RWPE1 (cell line): ENCODE data around the gene RNF19B.
A peak's percentile ranks its signal among the peaks of the same experiment; 100 is the strongest.

ENCODE experiments used
- CTCF ChIA-PET: fragments of 350-600 bp; sonication (Branson Sonifier 250); formaldehyde crosslinking; extraction: SDS; loops from one replicate; lab custom pipeline; 2021; lab: Yijun Ruan, JAX
- POLR2A ChIA-PET: fragments of 400-600 bp; formaldehyde crosslinking; extraction: SDS; loops from one replicate; lab custom pipeline; 2020; ENCODE audit warnings: antibody characterized with exemption; ENCODE audit not compliant: low non-redundant PET; lab: Yijun Ruan, JAX
- DNase-seq: peaks from one replicate; pipeline ENCODE4 v3.0.0; 2012; ENCODE audit warnings: low spot score
- H3K27ac ChIP-seq: fragments of 450-650 bp; 2 replicates; pipeline ENCODE4 v1.5.1; 2017
- TF ChIP-seq, protein P1 (sequence below): fragments of 450-650 bp; conservative IDR thresholded peaks from 2 replicates; pipeline ENCODE4 v1.5.1; 2017; ENCODE audit warnings: low read depth, mild to moderate bottlenecking

Gene RNF19B

DNA sequence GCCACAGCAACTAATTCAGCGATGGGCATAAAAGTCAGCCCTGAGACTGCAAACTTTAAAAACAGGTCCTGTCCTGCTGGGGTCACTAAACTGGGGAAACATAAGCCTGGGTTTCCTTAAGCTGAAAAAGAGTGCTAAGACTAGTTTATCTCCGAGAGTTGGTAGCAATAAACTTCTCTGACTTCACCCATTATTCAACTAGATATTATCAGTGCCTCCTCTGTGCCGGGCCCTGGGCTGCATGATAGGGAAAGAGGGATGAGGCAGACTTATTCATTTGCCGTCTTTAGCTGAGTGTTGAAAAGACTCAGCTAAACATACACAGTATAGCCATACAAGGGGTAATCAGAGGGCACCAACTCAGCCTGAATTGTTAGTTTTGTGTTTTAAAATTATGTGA is 39.0 kb upstream of the RNF19B start:
- ChIA-PET CTCF (no interaction called here), POLR2A (no interaction called here)
- TF ChIP-seq, protein P1, sequence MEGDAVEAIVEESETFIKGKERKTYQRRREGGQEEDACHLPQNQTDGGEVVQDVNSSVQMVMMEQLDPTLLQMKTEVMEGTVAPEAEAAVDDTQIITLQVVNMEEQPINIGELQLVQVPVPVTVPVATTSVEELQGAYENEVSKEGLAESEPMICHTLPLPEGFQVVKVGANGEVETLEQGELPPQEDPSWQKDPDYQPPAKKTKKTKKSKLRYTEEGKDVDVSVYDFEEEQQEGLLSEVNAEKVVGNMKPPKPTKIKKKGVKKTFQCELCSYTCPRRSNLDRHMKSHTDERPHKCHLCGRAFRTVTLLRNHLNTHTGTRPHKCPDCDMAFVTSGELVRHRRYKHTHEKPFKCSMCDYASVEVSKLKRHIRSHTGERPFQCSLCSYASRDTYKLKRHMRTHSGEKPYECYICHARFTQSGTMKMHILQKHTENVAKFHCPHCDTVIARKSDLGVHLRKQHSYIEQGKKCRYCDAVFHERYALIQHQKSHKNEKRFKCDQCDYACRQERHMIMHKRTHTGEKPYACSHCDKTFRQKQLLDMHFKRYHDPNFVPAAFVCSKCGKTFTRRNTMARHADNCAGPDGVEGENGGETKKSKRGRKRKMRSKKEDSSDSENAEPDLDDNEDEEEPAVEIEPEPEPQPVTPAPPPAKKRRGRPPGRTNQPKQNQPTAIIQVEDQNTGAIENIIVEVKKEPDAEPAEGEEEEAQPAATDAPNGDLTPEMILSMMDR = no peak
- DNase-seq = no peak
- H3K27ac ChIP-seq = no peak overlapping the region

DNA sequence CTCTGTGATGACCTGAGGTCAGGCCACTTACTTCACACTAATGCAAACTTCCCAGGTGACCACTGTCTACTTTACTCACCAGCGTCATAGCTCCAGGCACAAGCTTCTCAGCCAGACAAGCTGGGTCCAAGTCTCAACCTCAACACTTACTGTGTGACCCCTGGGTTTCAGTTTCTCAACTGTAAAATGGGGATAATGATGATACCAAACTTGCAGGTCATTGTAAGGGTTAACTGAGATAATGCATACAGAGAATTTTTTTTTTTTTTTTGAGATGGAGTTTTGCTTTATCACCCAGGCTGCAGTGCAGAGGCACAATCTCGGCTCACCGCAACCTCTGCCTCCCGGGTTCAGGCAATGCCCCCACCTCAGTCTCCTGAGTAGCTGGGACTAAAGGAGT is 37.4 kb upstream of the RNF19B start:
- POLR2A ChIA-PET = no interaction called here
- H3K27ac ChIP-seq = peak overlapping the region; percentile 32
- CTCF ChIA-PET = interaction anchor here (0.6 to 1.7 kb wide), 2 partner anchors 10 to 382 kb away, joined by 3 to 7 read pairs; no protein-coding TSS in a partner anchor
- TF ChIP-seq, protein P1 = no peak
- no peak for DNase-seq

DNA sequence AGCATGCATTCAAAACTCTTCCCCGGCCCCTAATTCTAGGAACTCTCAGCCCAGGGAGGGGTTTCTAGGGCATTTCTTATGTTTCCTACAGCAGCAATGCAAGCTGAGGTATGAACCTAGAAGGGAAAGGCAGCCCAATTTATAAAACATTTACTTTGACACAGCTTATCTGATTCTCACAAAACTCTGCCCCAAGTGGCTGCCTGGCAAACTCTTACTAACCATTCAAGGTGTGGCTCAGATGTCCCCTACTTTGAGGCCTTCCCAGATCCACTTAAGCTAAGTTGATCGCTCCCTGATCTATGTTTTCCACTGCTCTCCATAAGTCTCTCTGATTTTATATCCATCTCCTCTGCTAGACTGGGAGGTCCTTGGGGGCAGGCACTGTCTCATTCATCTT is 36.7 kb upstream of the RNF19B start:
- ChIA-PET POLR2A (no interaction called here), CTCF (interaction anchor here (0.6 to 1.7 kb wide), 5 partner anchors 9 to 439 kb away, joined by 3 to 7 read pairs (median 3); no protein-coding TSS in a partner anchor)

DNA sequence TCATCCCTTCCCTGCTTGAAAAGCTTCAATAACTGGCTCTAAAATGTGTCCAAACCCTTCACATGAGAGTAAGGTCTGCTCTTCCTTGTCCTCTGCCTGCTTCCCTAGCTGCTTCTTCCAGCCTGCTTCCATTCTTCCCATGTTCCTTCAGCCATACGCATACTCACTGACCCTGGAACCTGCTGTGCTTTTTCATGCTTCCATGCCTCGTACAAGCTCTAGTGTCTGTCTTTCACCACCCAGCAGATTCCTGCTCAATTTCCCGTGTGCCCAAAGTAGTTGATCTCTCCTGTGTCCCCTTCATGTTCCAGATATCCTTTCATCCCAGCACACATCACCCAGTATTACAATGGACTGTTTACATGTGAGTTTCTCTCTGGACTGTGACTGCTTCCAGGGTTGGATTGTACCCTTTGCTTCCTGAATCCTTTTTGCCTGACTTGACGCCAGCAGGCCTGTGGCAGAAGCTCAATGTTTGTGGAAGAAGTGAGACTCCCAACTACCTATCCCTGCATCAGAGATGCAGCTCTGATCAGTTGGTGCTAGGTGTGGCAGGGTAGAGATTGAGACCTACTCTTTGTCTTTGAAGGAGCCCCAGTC is 35.9 kb upstream of the RNF19B start:
- POLR2A ChIA-PET = no interaction called here
- H3K27ac ChIP-seq = peak overlapping the region; percentile 33; the same call in 1 of the 2 replicates
- CTCF ChIA-PET = interaction anchor here (0.6 to 1.7 kb wide), 4 partner anchors 8 to 439 kb away, joined by 3 to 7 read pairs (median 3); no protein-coding TSS in a partner anchor
- TF ChIP-seq, protein P1 = no peak
- DNase-seq = no peak

More for the DNA sequence above, 36.7 kb upstream of the RNF19B start:
- TF ChIP-seq, protein P1 = no peak; the same call in 1 of the 2 replicates
- no peak overlapping the region for H3K27ac ChIP-seq
- DNase-seq = no peak

DNA sequence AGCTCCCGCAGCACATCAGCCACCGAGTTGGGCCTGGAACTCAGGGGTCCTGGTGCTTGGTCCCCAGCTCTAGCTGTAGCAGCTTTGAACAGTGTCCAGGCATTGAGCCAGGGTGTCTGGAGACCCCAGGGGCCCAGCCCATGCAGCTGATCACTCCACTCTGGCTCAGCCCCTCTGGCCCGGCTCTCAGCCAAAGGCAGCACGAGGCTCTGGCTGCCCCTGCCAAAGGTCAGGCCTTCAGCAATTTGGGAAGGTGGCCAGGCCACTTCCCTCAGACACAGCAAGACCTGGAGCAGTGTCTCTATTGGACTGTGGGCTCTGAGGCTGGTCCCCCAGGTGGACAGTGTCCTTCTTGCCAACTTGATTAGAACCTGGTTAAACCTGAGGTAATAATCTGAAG is 34.4 kb upstream of the RNF19B start:
- DNase-seq = no peak
- ChIA-PET POLR2A (no interaction called here), CTCF (interaction anchor here (0.6 kb wide), 1 partner anchor 87 kb away, joined by 3 read pairs; no protein-coding TSS in a partner anchor)
- TF ChIP-seq, protein P1 = no peak
- peak overlapping the region; percentile 72 for H3K27ac ChIP-seq

DNA sequence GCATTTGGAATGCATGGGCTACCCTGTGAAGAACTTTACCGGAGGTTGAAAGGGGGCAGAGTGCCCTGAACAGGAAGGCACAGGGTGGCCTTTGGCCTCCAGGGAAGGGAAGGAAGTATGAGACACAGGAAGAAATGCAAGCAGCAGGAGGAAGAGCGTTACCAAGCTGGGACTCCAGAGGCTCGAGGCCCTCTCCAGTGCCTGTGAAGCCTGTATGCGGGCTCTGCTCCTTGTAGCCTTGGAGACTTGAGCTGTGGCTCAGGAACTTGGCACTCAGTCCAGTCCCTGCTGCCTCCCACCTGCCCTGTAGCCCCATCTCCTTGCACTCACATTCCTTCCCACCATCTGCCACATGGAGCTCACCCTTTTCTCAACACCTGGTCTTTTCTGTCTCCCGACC is 33.5 kb upstream of the RNF19B start:
- TF ChIP-seq, protein P1 = no peak
- ChIA-PET CTCF (interaction anchor here (0.6 to 0.8 kb wide), 3 partner anchors 9 to 598 kb away, joined by 3 to 8 read pairs (median 5); no protein-coding TSS in a partner anchor), POLR2A (no interaction called here)
- no peak for DNase-seq
- peak overlapping the region; percentile 72 for H3K27ac ChIP-seq
